H1 (cell line): ENCODE data around the gene CLEC4F. TPM values are rescaled to one million over a fixed set of nuclear protein-coding genes. Genes with fewer than 3 reads are reported as not detected.

Experiments used
- CTCF ChIA-PET: fragments of 300-600 bp; sonication (Branson Sonifier 250); formaldehyde crosslinking; loops from one replicate; lab custom pipeline; 2021; ENCODE audit not compliant: partially characterized antibody; lab: Charles Lee
- POLR2A ChIA-PET: fragments of 300-600 bp; sonication (Branson Sonifier 250); formaldehyde crosslinking; loops from one replicate; lab custom pipeline; 2021; ENCODE audit warnings: inconsistent platforms; ENCODE audit not compliant: partially characterized antibody; lab: Charles Lee
- DNase-seq, 2 experiments: peaks; one replicate each; pipeline versions ENCODE4 v3.0.0 to v3.0.0-alpha.2; 2010 to 2022; ENCODE audit warnings: low spot score in 2 of 2, low read depth in 1 of 2, mixed read lengths in 1 of 2
- FAIRE-seq: peaks from 2 replicates; lab custom pipeline; 2011; peaks lifted over from hg19 to GRCh38; lab: Jason Lieb, UNC
- H2AFZ ChIP-seq: 2 replicates; pipeline ENCODE4 v1.8.1; 2012; ENCODE audit warnings: low read length, inconsistent platforms
- H2AK5ac ChIP-seq: 2 replicates; pipeline ENCODE4 v1.6.1; 2013; ENCODE audit warnings: low read depth, low read length
- H2BK120ac ChIP-seq: replicated peaks from 2 replicates; pipeline ENCODE3; 2013; ENCODE audit warnings: low read depth, low read length, inconsistent platforms
- H2BK12ac ChIP-seq: 2 replicates; pipeline ENCODE4 v1.6.1; 2013; ENCODE audit warnings: low read depth, low read length
- H2BK15ac ChIP-seq: 2 replicates; pipeline ENCODE4 v1.6.1; 2013; ENCODE audit warnings: low read length
- H2BK20ac ChIP-seq: 2 replicates; pipeline ENCODE4 v1.6.1; 2013; ENCODE audit warnings: low read length
- H2BK5ac ChIP-seq: 2 replicates; pipeline ENCODE4 v1.6.1; 2013; ENCODE audit warnings: low read depth, low read length
- H3K14ac ChIP-seq: 2 replicates; pipeline ENCODE4 v1.6.1; 2013; ENCODE audit warnings: inconsistent platforms; ENCODE audit not compliant: insufficient read length
- H3K18ac ChIP-seq: 2 replicates; pipeline ENCODE4 v1.6.1; 2013; ENCODE audit warnings: low read length; ENCODE audit errors: extremely low read depth
- H3K23ac ChIP-seq: 2 replicates; pipeline ENCODE4 v1.6.1; 2013; ENCODE audit warnings: inconsistent platforms; ENCODE audit not compliant: insufficient read length
- H3K23me2 ChIP-seq: 2 replicates; pipeline ENCODE4 v1.6.1; 2013; ENCODE audit warnings: low read depth, low read length
- H3K27ac ChIP-seq: 2 replicates; pipeline ENCODE4 v1.6.1; 2011; ENCODE audit warnings: low read depth, low read length, inconsistent platforms
- H3K27me3 ChIP-seq, 4 experiments: replicated peaks in 1 of 4; 1 replicate in 1 of 4; 2 replicates in 3 of 4; pipeline versions ENCODE4 v1.6.1 to v1.8.1; 2011 to 2013; ENCODE audit warnings: low read length in 3 of 4, mild to moderate bottlenecking in 3 of 4, inconsistent platforms in 2 of 4, mixed read lengths in 2 of 4, moderate library complexity in 1 of 4; ENCODE audit not compliant: control insufficient read depth in 3 of 4, insufficient read depth in 3 of 4; ENCODE audit errors: extremely low read depth in 1 of 4
- H3K36me3 ChIP-seq, 4 experiments: 2 replicates each; pipeline versions ENCODE4 v1.6.1 to v1.8.1; 2011 to 2013; ENCODE audit warnings: mild to moderate bottlenecking in 4 of 4, low read length in 3 of 4, moderate library complexity in 2 of 4, control low read depth in 1 of 4, inconsistent platforms in 1 of 4; ENCODE audit not compliant: insufficient read depth in 4 of 4, control insufficient read depth in 2 of 4
- H3K4ac ChIP-seq: replicated peaks from 2 replicates; pipeline ENCODE3; 2013; ENCODE audit warnings: low read length, low read depth, mixed read lengths, inconsistent platforms; ENCODE audit not compliant: insufficient read length
- H3K4me1 ChIP-seq, 4 experiments: replicated peaks in 1 of 4; 1 replicate in 1 of 4; 2 replicates in 3 of 4; pipeline versions ENCODE4 v1.6.1 to v1.8.1; 2011 to 2013; ENCODE audit warnings: low read length in 3 of 4, inconsistent platforms in 2 of 4, mixed read lengths in 1 of 4; ENCODE audit not compliant: insufficient read depth in 4 of 4, control insufficient read depth in 3 of 4
- H3K4me2 ChIP-seq, 2 experiments: 2 replicates each; pipeline versions ENCODE4 v1.6.1 to v1.8.1; 2011 to 2013; ENCODE audit warnings: low read depth in 2 of 2, low read length in 2 of 2, control low read depth in 1 of 2, inconsistent platforms in 1 of 2, mild to moderate bottlenecking in 1 of 2; ENCODE audit not compliant: insufficient read depth in 1 of 2
- H3K4me3 ChIP-seq, 4 experiments: fragments of 200-600, 300-600 bp in 1 of 4; sonication (generic), shearing (Covaris generic), sonication (Bioruptor Twin) in 1 of 4; 2 replicates each; pipeline versions ENCODE4 v1.5.1 to v1.8.1; 2011 to 2016; ENCODE audit warnings: low read length in 4 of 4, low read depth in 3 of 4, control low read depth in 2 of 4, inconsistent platforms in 2 of 4, mild to moderate bottlenecking in 2 of 4, mixed read lengths in 1 of 4, moderate library complexity in 1 of 4; ENCODE audit not compliant: insufficient read depth in 2 of 4; ENCODE audit errors: extremely low read depth in 1 of 4
- H3K56ac ChIP-seq: replicated peaks from 2 replicates; pipeline ENCODE3; 2013; ENCODE audit warnings: low read depth, mild to moderate bottlenecking, mixed read lengths, low read length, inconsistent platforms; ENCODE audit not compliant: insufficient read length
- H3K79me1 ChIP-seq: 2 replicates; pipeline ENCODE4 v1.6.1; 2013; ENCODE audit warnings: low read depth, low read length, control low read depth
- H3K79me2 ChIP-seq, 2 experiments: 2 replicates each; pipeline versions ENCODE4 v1.6.1 to v1.8.1; 2012 to 2013; ENCODE audit warnings: low read length in 2 of 2, mild to moderate bottlenecking in 2 of 2, inconsistent platforms in 1 of 2; ENCODE audit not compliant: insufficient read depth in 2 of 2, control insufficient read depth in 1 of 2
- H3K9ac ChIP-seq, 4 experiments: replicated peaks in 1 of 4; 1 replicate in 1 of 4; 2 replicates in 3 of 4; pipeline versions ENCODE4 v1.6.1 to v1.8.1; 2011 to 2013; ENCODE audit warnings: low read depth in 3 of 4, low read length in 3 of 4, control low read depth in 2 of 4, mild to moderate bottlenecking in 2 of 4, moderate library complexity in 2 of 4, inconsistent platforms in 1 of 4; ENCODE audit errors: extremely low read depth in 1 of 4
- H3K9me3 ChIP-seq, 2 experiments: 2 replicates each; pipeline versions ENCODE4 v1.6.1 to v1.8.1; 2012 to 2013; ENCODE audit warnings: mild to moderate bottlenecking in 2 of 2, moderate library complexity in 2 of 2, control low read depth in 1 of 2, inconsistent platforms in 1 of 2, low read depth in 1 of 2, low read length in 1 of 2, mixed read lengths in 1 of 2; ENCODE audit not compliant: insufficient read depth in 2 of 2
- H4K20me1 ChIP-seq, 2 experiments: replicated peaks in 1 of 2; 2 replicates each; pipeline versions ENCODE3 to v1.8.1; 2011 to 2013; ENCODE audit warnings: inconsistent platforms in 2 of 2, low read length in 2 of 2, mild to moderate bottlenecking in 1 of 2; ENCODE audit not compliant: insufficient read depth in 2 of 2, control insufficient read depth in 1 of 2
- H4K5ac ChIP-seq: 2 replicates; pipeline ENCODE4 v1.6.1; 2013; ENCODE audit warnings: low read length, low read depth, mixed read lengths, inconsistent platforms; ENCODE audit not compliant: insufficient read length
- H4K8ac ChIP-seq: 2 replicates; pipeline ENCODE4 v1.8.0; 2013; ENCODE audit warnings: mild to moderate bottlenecking, moderate library complexity, low read length, inconsistent platforms; ENCODE audit not compliant: insufficient read depth; ENCODE audit errors: extremely low read depth
- H4K91ac ChIP-seq: replicated peaks from 2 replicates; pipeline ENCODE3; 2013; ENCODE audit warnings: low read length, mixed read lengths, inconsistent platforms; ENCODE audit not compliant: insufficient read length
- CHD1 ChIP-seq: IDR thresholded peaks from 2 replicates; pipeline ENCODE4 v1.6.1; 2012; ENCODE audit warnings: low read depth, low read length, improper control_type of control experiment
- CREB1 ChIP-seq: IDR thresholded peaks from 2 replicates; pipeline ENCODE4 v1.6.1; 2012; ENCODE audit warnings: inconsistent platforms
- EGR1 ChIP-seq: IDR thresholded peaks from 2 replicates; pipeline ENCODE4 v1.6.1; 2011; ENCODE audit warnings: low read depth, low read length, borderline replicate concordance
- HDAC2 ChIP-seq, 2 experiments: fragments of 300-600 bp in 1 of 2; sonication (generic) in 1 of 2; IDR thresholded peaks; 2 replicates each; pipeline ENCODE4 v1.6.1; 2011 to 2012; ENCODE audit warnings: low read depth in 2 of 2, low read length in 2 of 2, mild to moderate bottlenecking in 2 of 2, moderate library complexity in 2 of 2, borderline replicate concordance in 1 of 2, inconsistent platforms in 1 of 2
- KDM4A ChIP-seq: IDR thresholded peaks from one replicate; pipeline ENCODE4 v1.7.1; 2012; ENCODE audit warnings: low read depth, mild to moderate bottlenecking, moderate library complexity, low read length, inconsistent platforms; ENCODE audit not compliant: severe bottlenecking
- NRF1 ChIP-seq: IDR thresholded peaks from 2 replicates; pipeline ENCODE4 v1.6.1; 2011; ENCODE audit warnings: mild to moderate bottlenecking, low read depth, low read length, improper control_type of control experiment
- PHF8 ChIP-seq: fragments of 200-600 bp; sonication (generic); conservative IDR thresholded peaks from 2 replicates; pipeline ENCODE4 v1.7.1; 2012; ENCODE audit warnings: low read depth, mild to moderate bottlenecking, inconsistent platforms, low read length, moderate library complexity
- SAP30 ChIP-seq: fragments of 300-600 bp; sonication (generic); IDR thresholded peaks from 2 replicates; pipeline ENCODE4 v1.7.1; 2012; ENCODE audit warnings: low read length, moderate library complexity, mild to moderate bottlenecking, inconsistent platforms; ENCODE audit not compliant: insufficient read depth, insufficient replicate concordance
- SIX5 ChIP-seq: IDR thresholded peaks from 2 replicates; pipeline ENCODE4 v1.6.1; 2011; ENCODE audit warnings: mild to moderate bottlenecking, low read depth, low read length
- YY1 ChIP-seq: IDR thresholded peaks from 2 replicates; pipeline ENCODE4 v1.6.1; 2011; ENCODE audit warnings: low read depth, mild to moderate bottlenecking, low read length
- ZNF274 ChIP-seq: IDR thresholded peaks from 2 replicates; pipeline ENCODE4 v1.7.0; 2012; ENCODE audit warnings: low read length, borderline replicate concordance; ENCODE audit errors: extremely low read depth
- WGBS, 2 experiments: shearing (Covaris generic) in 1 of 2; methylation state at CpG; one replicate each; pipeline versions ENCODE4 v1.1.6 to v1.1.7; 2013 to 2015; ENCODE audit warnings: low lambda C conversion rate in 2 of 2, mixed read lengths in 2 of 2, inconsistent platforms in 1 of 2, low coverage in 1 of 2, missing lambda C conversion rate in 1 of 2; ENCODE audit not compliant: insufficient replicate concordance in 2 of 2, insufficient coverage in 1 of 2, insufficient read length in 1 of 2; ENCODE audit errors: extremely low coverage in 1 of 2, missing lambda C conversion rate in 1 of 2; 5-methylcytosine and 5-hydroxymethylcytosine counted together
- polyA plus RNA-seq, 7 experiments: library from polyadenylated mRNA; depleted of rRNA in 3 of 7; stranded (reverse) in 5 of 7; unstranded in 2 of 7; fragments of >200 nt in 5 of 7; fragments of 200-250 nt in 2 of 7; gene quantifications; 1 replicate in 5 of 7; 2 replicates in 1 of 7; 4 replicates in 1 of 7; pipeline versions ENCODE4 v1.2.1 to v1.2.3, GENCODE V29; 2011 to 2013; ENCODE audit warnings: missing spikeins in 2 of 7, mixed read lengths in 2 of 7
- total RNA-seq: library from RNA; stranded (reverse); fragmentation: NEBNext Ultra II Directional; extraction: Animal tissue kit (Norgen Biotek cat#: 25700); gene quantifications from 2 replicates; pipeline ENCODE4 v1.2.1, GENCODE V29; 2021
- TF ChIP-seq, protein P1 (sequence below), 3 experiments: IDR thresholded peaks; 1 replicate in 2 of 3; 2 replicates in 1 of 3; pipeline versions ENCODE4 v1.5.1 to v1.6.1; 2011; ENCODE audit warnings: low read length in 3 of 3, mild to moderate bottlenecking in 3 of 3, inconsistent platforms in 2 of 3, low read depth in 1 of 3, moderate library complexity in 1 of 3; ENCODE audit not compliant: insufficient read depth in 1 of 3; ENCODE audit errors: control extremely low read depth in 1 of 3

CLEC4F gene
- total and polyA plus RNA-seq, 2 of the 8 experiments (the other 6 are each of a cell fraction or from before 2014, with no cell fraction given): not detected

DNA sequence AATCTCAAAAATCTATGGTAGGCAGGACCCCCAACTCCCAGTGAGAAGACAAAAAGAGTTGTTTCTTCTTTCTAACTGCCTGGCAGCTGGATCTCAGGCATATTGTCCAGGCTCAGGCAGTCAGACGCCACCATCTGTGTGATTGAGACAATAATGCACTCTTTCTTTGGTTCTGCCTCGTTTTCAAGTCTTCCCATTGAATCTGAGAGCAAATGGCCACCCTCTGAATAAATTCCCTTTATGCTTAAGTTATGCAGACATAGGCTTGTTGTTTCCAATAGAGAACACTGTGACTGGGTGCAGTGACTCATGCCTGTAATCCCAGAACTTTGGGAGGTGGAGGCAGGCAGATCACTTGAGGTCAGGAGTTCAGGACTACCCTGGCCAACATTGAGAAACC is 30.5 kb upstream of the CLEC4F start:
- no peak overlapping the region for H3K4ac ChIP-seq
- no peak overlapping the region for H3K14ac ChIP-seq
- H2AFZ ChIP-seq: no peak overlapping the region
- no peak overlapping the region for H2BK20ac ChIP-seq
- H3K4me2 ChIP-seq: no peak overlapping the region
- no peaks in the 10 kb centered on the region for H3K23me2 ChIP-seq
- H4K20me1 ChIP-seq: no peaks in the 10 kb centered on the region
- no peaks in the 10 kb centered on the region for H3K4me1 ChIP-seq
- no peak overlapping the region for H4K8ac ChIP-seq
- no peaks in the 10 kb centered on the region for H3K36me3 ChIP-seq
- DNase-seq (no peak), FAIRE-seq (no peak)
- H2BK15ac ChIP-seq: no peak overlapping the region
- H2AK5ac ChIP-seq: no peak overlapping the region
- ChIA-PET CTCF (interaction anchor here (1.1 kb wide), 1 partner anchor 20 kb away, joined by 3 read pairs; no protein-coding TSS in a partner anchor), POLR2A (no interaction called here)
- no peak overlapping the region for H2BK120ac ChIP-seq
- no peak overlapping the region for H3K18ac ChIP-seq
- H3K27me3 ChIP-seq: no peaks in the 10 kb centered on the region
- no peak overlapping the region for H2BK5ac ChIP-seq
- H4K91ac ChIP-seq: no peak overlapping the region
- no peak overlapping the region for H4K5ac ChIP-seq
- no peak overlapping the region for H2BK12ac ChIP-seq
- H3K9ac ChIP-seq: no peak overlapping the region
- H3K79me1 ChIP-seq: no peaks in the 10 kb centered on the region
- H3K56ac ChIP-seq: no peak overlapping the region
- H3K9me3 ChIP-seq: no peaks in the 10 kb centered on the region
- WGBS, 2 experiments: 84% methylated on average over 2 of the region's 2 CpGs; no CpG with 5 or more reads in 1 of the 2 experiments
- no peak overlapping the region for H3K4me3 ChIP-seq
- H3K27ac ChIP-seq: no peak overlapping the region
- H3K79me2 ChIP-seq: no peaks in the 10 kb centered on the region
- H3K23ac ChIP-seq: no peak overlapping the region
- TF ChIP-seq EGR1 (no peak), NRF1 (no peak), CHD1 (no peak), SAP30 (no peak), PHF8 (no peak), YY1 (no peak), ZNF274 (no peak), SIX5 (no peak), CREB1 (no peak), HDAC2 (IDR thresholded peaks at IDR 0.05; ENCODE audit: borderline replicate concordance in 1 of 2, low read depth in 2 of 2, low read length in 2 of 2) (no peak), KDM4A (no peak)
- TF ChIP-seq, protein P1, sequence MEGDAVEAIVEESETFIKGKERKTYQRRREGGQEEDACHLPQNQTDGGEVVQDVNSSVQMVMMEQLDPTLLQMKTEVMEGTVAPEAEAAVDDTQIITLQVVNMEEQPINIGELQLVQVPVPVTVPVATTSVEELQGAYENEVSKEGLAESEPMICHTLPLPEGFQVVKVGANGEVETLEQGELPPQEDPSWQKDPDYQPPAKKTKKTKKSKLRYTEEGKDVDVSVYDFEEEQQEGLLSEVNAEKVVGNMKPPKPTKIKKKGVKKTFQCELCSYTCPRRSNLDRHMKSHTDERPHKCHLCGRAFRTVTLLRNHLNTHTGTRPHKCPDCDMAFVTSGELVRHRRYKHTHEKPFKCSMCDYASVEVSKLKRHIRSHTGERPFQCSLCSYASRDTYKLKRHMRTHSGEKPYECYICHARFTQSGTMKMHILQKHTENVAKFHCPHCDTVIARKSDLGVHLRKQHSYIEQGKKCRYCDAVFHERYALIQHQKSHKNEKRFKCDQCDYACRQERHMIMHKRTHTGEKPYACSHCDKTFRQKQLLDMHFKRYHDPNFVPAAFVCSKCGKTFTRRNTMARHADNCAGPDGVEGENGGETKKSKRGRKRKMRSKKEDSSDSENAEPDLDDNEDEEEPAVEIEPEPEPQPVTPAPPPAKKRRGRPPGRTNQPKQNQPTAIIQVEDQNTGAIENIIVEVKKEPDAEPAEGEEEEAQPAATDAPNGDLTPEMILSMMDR (IDR thresholded peaks at IDR 0.05; ENCODE audit: control extremely low read depth in 1 of 3, insufficient read depth in 1 of 3, low read depth in 1 of 3, low read length in 3 of 3): no peak
